DMS53 treated with DMSO at 0.1 percent for 48 hours (cell line): ENCODE data around the gene METTL9.

Experiments
- DNase-seq: peaks from one replicate; lab custom pipeline; 2025; ENCODE audit not compliant: unreplicated experiment; lab: John Stamatoyannopoulos, UW

The METTL9 gene

DNA sequence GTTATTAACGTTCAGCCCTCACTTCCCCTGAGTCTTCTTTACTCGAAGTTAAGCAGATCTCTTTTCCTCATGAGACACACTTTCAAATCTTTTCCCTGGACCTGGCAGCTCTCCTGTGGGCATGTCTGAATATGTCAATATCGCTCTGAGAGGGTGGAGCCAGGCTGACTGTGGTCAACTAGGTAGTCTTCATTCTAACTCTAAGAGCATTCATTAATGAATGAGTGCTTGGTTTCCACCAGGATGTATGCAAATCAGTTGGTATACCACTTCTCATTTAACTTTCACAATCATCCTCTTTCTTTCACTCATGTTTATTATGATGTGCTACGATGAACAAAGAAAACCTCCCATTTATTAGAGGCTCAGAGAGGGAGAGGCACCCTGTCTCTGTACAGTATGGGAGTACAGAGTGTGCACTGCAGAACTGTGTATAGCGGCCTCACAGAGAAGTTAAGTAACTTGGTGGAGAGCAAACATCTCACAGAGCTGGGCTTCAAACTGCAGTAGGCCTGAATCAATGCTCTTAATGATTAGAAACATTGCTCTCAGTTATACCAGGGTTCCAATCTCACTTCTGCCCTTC lies 104.3 kb downstream of the METTL9 start:
- DNase-seq, result no peak

DNA sequence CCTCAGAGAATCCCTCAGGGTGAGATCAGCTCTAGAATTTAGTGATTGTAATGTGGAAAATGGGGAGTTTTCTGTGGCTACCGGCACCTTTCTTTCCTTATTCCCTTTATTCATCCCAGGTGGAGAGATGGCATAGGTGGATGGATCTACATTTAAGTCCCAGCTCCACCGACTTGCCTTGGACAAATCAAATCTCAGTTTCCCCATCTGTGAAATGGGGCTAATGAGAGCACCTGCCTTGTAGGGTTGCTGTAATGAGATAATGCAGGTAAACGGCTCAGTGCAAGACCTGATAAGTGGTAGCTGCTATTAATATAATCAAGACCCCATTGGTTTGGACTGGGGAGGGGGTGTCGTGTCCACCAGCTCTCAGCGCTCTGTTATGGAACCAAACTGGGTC lies 104.9 kb downstream of the METTL9 start:
- no peak for DNase-seq

DNA sequence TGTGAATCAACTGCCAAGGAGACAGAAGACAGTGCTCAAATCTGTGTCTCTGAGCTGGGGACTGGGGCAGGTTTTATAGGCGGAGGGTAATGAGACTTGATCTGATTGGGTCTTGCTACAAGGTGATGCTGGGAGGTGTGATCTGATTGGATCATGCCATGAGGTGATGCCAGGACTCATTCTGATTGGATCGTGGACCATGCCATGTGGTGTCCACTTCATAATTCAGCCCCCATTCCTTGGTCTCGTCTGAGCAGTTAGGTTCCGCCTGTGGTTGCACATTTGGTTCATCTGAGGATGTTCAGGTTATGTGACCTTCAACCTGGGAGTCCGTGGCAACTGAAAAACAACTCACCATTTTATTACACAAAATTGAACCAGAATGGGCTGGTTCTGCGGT lies 105.4 kb downstream of the METTL9 start:
- DNase-seq, result no peak
